Heart left ventricle (tissue), 16 donors: ENCODE measurements around the gene PROP1. TPM values are rescaled to one million over a fixed set of nuclear protein-coding genes. Genes with fewer than 3 reads are reported as not detected.
A peak's percentile ranks its signal among the peaks of the same experiment; 100 is the strongest.

Experiments
- ATAC-seq, 4 donors: fragments of 200-7000 bp; cut with Tn5 transposase; one replicate each; pipeline ENCODE4 v1.9.1; 2020 to 2022; ENCODE audit warnings: moderate library complexity in 4 of 4, mild to moderate bottlenecking in 3 of 4, moderate number of reproducible peaks in 1 of 4
- DNase-seq, 5 donors: peaks; one replicate each; pipeline ENCODE4 v3.0.0-alpha.2; 2020
- H3K27ac ChIP-seq, 12 donors: fragments of 200-600 bp; sonication (generic) in 4 of 12; one replicate each; pipeline versions ENCODE4 v1.5.0 to v1.8.0; 2016 to 2022; ENCODE audit warnings: mild to moderate bottlenecking in 2 of 12
- H3K27me3 ChIP-seq, 9 donors: fragments of 200-600 bp; sonication (generic) in 2 of 9; one replicate each; pipeline versions ENCODE4 v1.5.1 to v1.8.0; 2016 to 2022; ENCODE audit warnings: mild to moderate bottlenecking in 3 of 9
- H3K36me3 ChIP-seq, 9 donors: fragments of 200-600 bp; sonication (generic) in 2 of 9; one replicate each; pipeline versions ENCODE4 v1.5.0 to v1.8.0; 2018 to 2022; ENCODE audit warnings: mild to moderate bottlenecking in 2 of 9
- H3K4me1 ChIP-seq, 12 donors: fragments of 200-600 bp; sonication (generic) in 4 of 12; one replicate each; pipeline versions ENCODE4 v1.5.0 to v1.8.0; 2016 to 2022; ENCODE audit warnings: mild to moderate bottlenecking in 3 of 12
- H3K4me3 ChIP-seq, 12 donors: fragments of 200-600 bp; sonication (generic) in 4 of 12; one replicate each; pipeline versions ENCODE4 v1.5.0 to v1.8.0; 2017 to 2022; ENCODE audit warnings: mild to moderate bottlenecking in 9 of 12, moderate library complexity in 4 of 12
- H3K9me3 ChIP-seq, 12 donors: fragments of 200-600 bp; sonication (generic) in 4 of 12; one replicate each; pipeline versions ENCODE4 v1.5.0 to v1.8.0; 2016 to 2022; ENCODE audit warnings: mild to moderate bottlenecking in 1 of 12
- CTCF ChIP-seq, 12 donors: fragments of 200-600 bp; sonication (generic) in 4 of 12; IDR thresholded peaks; one replicate each; pipeline versions ENCODE4 v1.5.0 to v1.8.0; 2018 to 2022; ENCODE audit warnings: antibody characterized with exemption in 12 of 12, mild to moderate bottlenecking in 5 of 12
- POLR2A ChIP-seq, 2 donors: fragments of 450-650 bp; IDR thresholded peaks; one replicate each; pipeline ENCODE4 v1.6.1; 2017; ENCODE audit warnings: antibody characterized with exemption in 2 of 2, mild to moderate bottlenecking in 2 of 2, moderate library complexity in 2 of 2
- WGBS, 4 donors: extraction: QIAGEN DNeasy Blood & Tissue Kit in 2 of 4; methylation state at CpG; one replicate each; pipeline versions ENCODE4 v1.1.5 to v1.1.7; 2013 to 2018; 5-methylcytosine and 5-hydroxymethylcytosine counted together
- intact Hi-C, 10 donors: fragments of 100-400 bp; cut with DNase I; formaldehyde crosslinking; loops; one replicate each; pipeline versions ENCODE4 v1.11.1 to v1.14.2; 2022
- polyA plus RNA-seq, 2 donors: library from polyadenylated mRNA; stranded (reverse); fragments of 200-250 nt; gene quantifications; one replicate each; pipeline ENCODE4 v1.2.3, GENCODE V29; 2013
- total RNA-seq, 9 donors: library from RNA; depleted of rRNA in 2 of 9; stranded (reverse); fragments of >200 nt in 2 of 9; fragmentation: NEBNext Ultra II Directional in 3 of 9; extraction: Animal tissue kit (Norgen Biotek cat#: 25700) in 3 of 9; gene quantifications; one replicate each; pipeline versions ENCODE4 v1.1.0 to v1.2.4, GENCODE V29; 2016 to 2023
- donor health status: ischemic (EF 13 %, LVEDD 7.1; RV severe dilation, severe dysfunction).
- donor health status: healthy with polysubstance abuse.
- donor health status: DM: no; HTN: yes; CAD: no.
- donor health status: DM: no; HTN: no; CAD: no.
- donor health status: ischemic (EF 25% LVEDD 6.9; RV normal size, moderate dysfunction).
- donor health status: ischemic (EF 25% LVEDD 5.7; RV mildly dilated, moderate dysfunction).
- donor health status: healthy.
- donor health status: DM: yes; HTN: yes; CAD: no.
- donor health status: ischemic (EF 35%, LVEDD 5.7; RV mildly dilated, moderate dysfunction).
- donor health status: nonischemic (EF 11% LVEDD 7.7; RV severe dilation, severe dysfunction).
- donor health status: DM: yes; HTN: yes; CAD: no.
- donor health status: PGD.
- donor health status: ischemic (EF 29% LVEDD 5.4; RV normal size, mild dysfunction).
- donor health status: nonischemic (EF 23%, LVEDD 6.1; RV moderate dilation, normal function).

Gene PROP1
- total and polyA plus RNA-seq, 11 donors, result not detected

GRCh38 chr5:177997846-177998245 lies 1.8 kb upstream of the PROP1 start:
- H3K4me1 ChIP-seq, result no peaks in the 10 kb centered on the region
- ATAC-seq (peak in 1 of 4 donors; percentile 9), DNase-seq (no peak)
- no peak overlapping the region for H3K4me3 ChIP-seq
- TF ChIP-seq POLR2A (IDR thresholded peaks at IDR 0.05) (no peak), CTCF (IDR thresholded peaks at IDR 0.05) (no peak)
- H3K27ac ChIP-seq, result no peak overlapping the region
- WGBS, 4 donors, result 56 to 73% (median 60%) methylated on average over 1 of the region's 1 CpG
- H3K36me3 ChIP-seq, result no peaks in the 10 kb centered on the region
- intact Hi-C loops, result no loop called here
- H3K9me3 ChIP-seq, result no peaks in the 10 kb centered on the region
- peaks cover 0 to 34% (median 20%) of the 10 kb centered on the region in 9 donors for H3K27me3 ChIP-seq

GRCh38 chr5:177997319-177997670 lies 1.3 kb upstream of the PROP1 start:
- Histone ChIP-seq H3K9me3 (no peaks in the 10 kb centered on the region), H3K4me3 (no peak overlapping the region), H3K27ac (no peak overlapping the region), H3K27me3 (peaks cover 0 to 30% (median 17%) of the 10 kb centered on the region in 9 donors), H3K36me3 (no peaks in the 10 kb centered on the region), H3K4me1 (no peaks in the 10 kb centered on the region)
- TF ChIP-seq POLR2A (IDR thresholded peaks at IDR 0.05), result no peak
- TF ChIP-seq CTCF (IDR thresholded peaks at IDR 0.05), result no peak
- 72 to 82% (median 73%) methylated on average over 6 of the region's 6 CpGs for WGBS, 4 donors
- DNase-seq, result no peak
- no peak for ATAC-seq
- intact Hi-C loops, result no loop called here

GRCh38 chr5:177996660-177997318 lies 747 bp upstream of the PROP1 start:
- no peak for ATAC-seq
- Histone ChIP-seq H3K36me3 (no peaks in the 10 kb centered on the region), H3K4me1 (no peaks in the 10 kb centered on the region), H3K27ac (no peak overlapping the region), H3K4me3 (no peak overlapping the region), H3K9me3 (no peaks in the 10 kb centered on the region), H3K27me3 (peaks cover 0 to 28% (median 15%) of the 10 kb centered on the region in 9 donors)
- no peak for DNase-seq
- intact Hi-C loops, result no loop called here
- TF ChIP-seq CTCF (IDR thresholded peaks at IDR 0.05) (no peak), POLR2A (IDR thresholded peaks at IDR 0.05) (no peak)
- 68 to 76% (median 73%) methylated on average over 7 of the region's 7 CpGs for WGBS, 4 donors

- WGBS, 4 donors, result 77 to 87% (median 81%) methylated on average over 8 to 10 of the region's 10 CpGs
- TF ChIP-seq CTCF (IDR thresholded peaks at IDR 0.05), result no peak
- TF ChIP-seq POLR2A (IDR thresholded peaks at IDR 0.05), result no peak
- no peaks in the 10 kb centered on the region for H3K9me3 ChIP-seq
- no peak overlapping the region for H3K27ac ChIP-seq
- H3K4me3 ChIP-seq, result no peak overlapping the region
- DNase-seq (no peak), ATAC-seq (peak in 1 of 4 donors; percentile 16)
- no peaks in the 10 kb centered on the region for H3K36me3 ChIP-seq
- intact Hi-C loops, result no loop called here
- H3K27me3 ChIP-seq, result peaks cover 0 to 32% (median 11%) of the 10 kb centered on the region in 9 donors
- no peaks in the 10 kb centered on the region for H3K4me1 ChIP-seq
Observed at GRCh38 chr5:177994561-177995190, 1.4 kb downstream of the PROP1 start.
